CD4-positive, alpha-beta T cell treated with Interleukin-6 at 100 ng/mL for 8 hours (primary cell): ENCODE results near the gene DENND10.
"Not testable (repeated sequence)": the region's sequence is repeated elsewhere in the genome, so short reads cannot be mapped to it uniquely, and the experiment has no call there.

Source experiments
- DNase-seq: peaks from one replicate; pipeline ENCODE4 v3.0.0-alpha.2; 2020; ENCODE audit warnings: mixed read lengths, low spot score

The DENND10 gene

GRCh38 chr10:119133949-119134348 is 30.0 kb downstream of the DENND10 start:
- no peak for DNase-seq

GRCh38 chr10:119135513-119135881 is 31.6 kb downstream of the DENND10 start:
- no peak for DNase-seq

- DNase-seq, result no peak
These were observed 32.2 kb downstream of the DENND10 start for GRCh38 chr10:119136084-119136483.

GRCh38 chr10:119137878-119138277 is 34.0 kb downstream of the DENND10 start:
- not testable (repeated sequence) for DNase-seq

- DNase-seq, result no peak
These were observed 34.7 kb downstream of the DENND10 start for GRCh38 chr10:119138346-119139306.

GRCh38 chr10:119139464-119140067 is 35.7 kb downstream of the DENND10 start:
- DNase-seq, result peak; percentile 42

- DNase-seq, result no peak
These were observed 36.8 kb downstream of the DENND10 start for GRCh38 chr10:119140603-119141245.

GRCh38 chr10:119143657-119144056 is 39.7 kb downstream of the DENND10 start:
- no peak for DNase-seq

GRCh38 chr10:119149157-119149556 is 45.2 kb downstream of the DENND10 start:
- no peak for DNase-seq

GRCh38 chr10:119149729-119150128 is 45.8 kb downstream of the DENND10 start:
- no peak for DNase-seq

GRCh38 chr10:119151601-119152000 is 47.7 kb downstream of the DENND10 start:
- DNase-seq, result not testable (repeated sequence)

- no peak for DNase-seq
These were observed 49.1 kb downstream of the DENND10 start for GRCh38 chr10:119153041-119153440.

- no peak for DNase-seq
These were observed 49.7 kb downstream of the DENND10 start for GRCh38 chr10:119153661-119154060.

- no peak for DNase-seq
These were observed 55.4 kb downstream of the DENND10 start for GRCh38 chr10:119159332-119159731.

GRCh38 chr10:119161680-119162451 is 58.0 kb downstream of the DENND10 start:
- no peak for DNase-seq

- DNase-seq, result no peak
These were observed 58.7 kb downstream of the DENND10 start for GRCh38 chr10:119162452-119163092.

- peak; percentile 74 for DNase-seq
These were observed 61.5 kb downstream of the DENND10 start, which contains the start of gene SFXN4 for GRCh38 chr10:119165171-119166117. SFXN4 (minus strand) TSS chr10:119165714; CDS start chr10:119165647, 67 bp downstream.

- no peak for DNase-seq
These were observed 62.2 kb downstream of the DENND10 start for GRCh38 chr10:119166118-119166500.

GRCh38 chr10:119166564-119166963 is 62.7 kb downstream of the DENND10 start:
- no peak for DNase-seq

GRCh38 chr10:119167041-119167440 is 63.1 kb downstream of the DENND10 start:
- DNase-seq, result no peak
